ENCODE results near the gene FANCM.

- TF ChIP-seq CTCF (conservative IDR thresholded peaks at IDR 0.05; ENCODE audit: low read depth, low read length) = no peak
- TF ChIP-seq EZH2 (IDR thresholded peaks at IDR 0.05; ENCODE audit: low read length, unreplicated experiment) = no peak
These were observed 68.5 kb downstream of the FANCM start for GRCh38 chr14:45204241-45204640.
